Parathyroid adenoma (tissue), 2 donors: ENCODE data around the gene SLC9A8.

Experiments used
- H2AFZ ChIP-seq: fragments of 300-600 bp; sonication (generic); one replicate; pipeline ENCODE4 v1.7.0; 2017; ENCODE audit warnings: antibody characterized with exemption, mild to moderate bottlenecking
- H3K27ac ChIP-seq: fragments of 300-600 bp; sonication (generic); one replicate; pipeline ENCODE4 v1.7.0; 2017
- H3K27me3 ChIP-seq: fragments of 300-600 bp; sonication (generic); one replicate; pipeline ENCODE4 v1.7.0; 2017; ENCODE audit warnings: low read length; ENCODE audit not compliant: control insufficient read depth, insufficient read depth
- H3K36me3 ChIP-seq: fragments of 300-600 bp; sonication (generic); one replicate; pipeline ENCODE4 v1.7.0; 2017; ENCODE audit warnings: low read length; ENCODE audit not compliant: control insufficient read depth, insufficient read depth
- H3K4me1 ChIP-seq: fragments of 300-600 bp; sonication (generic); one replicate; pipeline ENCODE4 v1.7.0; 2017; ENCODE audit warnings: control low read depth
- H3K4me2 ChIP-seq: fragments of 300-600 bp; sonication (generic); one replicate; pipeline ENCODE4 v1.7.0; 2017; ENCODE audit warnings: low read length
- H3K4me3 ChIP-seq: fragments of 300-600 bp; sonication (generic); one replicate; pipeline ENCODE4 v1.7.0; 2017; ENCODE audit warnings: low read depth, low read length
- H3K79me2 ChIP-seq: fragments of 300-600 bp; sonication (generic); one replicate; pipeline ENCODE4 v1.7.0; 2017; ENCODE audit warnings: control low read depth
- H3K9ac ChIP-seq: fragments of 300-600 bp; sonication (generic); one replicate; pipeline ENCODE4 v1.7.0; 2017; ENCODE audit warnings: mild to moderate bottlenecking
- H3K9me3 ChIP-seq: fragments of 300-600 bp; sonication (generic); one replicate; pipeline ENCODE4 v1.7.0; 2017; ENCODE audit warnings: low read length; ENCODE audit not compliant: control insufficient read depth
- CTCF ChIP-seq: fragments of 300-600 bp; sonication (generic); IDR thresholded peaks from one replicate; pipeline ENCODE4 v1.7.0; 2017; ENCODE audit warnings: antibody characterized with exemption, mild to moderate bottlenecking
- donor health status: primary hyperparathyroidism.

The SLC9A8 gene

DNA sequence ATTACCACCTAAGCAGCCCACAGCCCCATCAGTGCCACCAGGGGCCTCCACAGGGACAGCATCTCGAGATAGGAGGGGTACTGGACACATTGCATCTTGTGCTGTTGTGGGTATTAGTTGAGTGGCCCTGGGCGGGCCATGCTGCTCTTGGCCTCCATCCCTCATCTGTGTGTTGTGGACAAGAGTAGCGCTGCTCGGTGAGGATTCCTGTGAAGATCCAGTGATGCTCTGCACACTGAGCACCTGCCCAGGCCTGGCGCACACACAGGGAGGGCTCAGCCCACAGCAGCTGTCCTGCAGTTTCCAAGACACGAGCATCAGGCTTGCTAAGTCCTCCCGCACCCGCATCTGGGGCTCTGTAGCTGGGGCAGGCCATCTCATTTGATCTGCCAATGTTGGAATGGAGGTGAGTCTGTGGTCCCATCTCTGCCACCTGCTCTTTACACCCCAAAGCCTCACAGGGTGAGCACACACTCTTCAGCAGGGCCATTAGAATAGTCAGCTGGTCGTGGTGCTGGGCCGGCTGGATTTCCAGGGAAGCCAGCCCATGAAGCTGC is 70.7 kb downstream of the SLC9A8 start:
- H3K4me3 ChIP-seq = no peak overlapping the region
- no peaks in the 10 kb centered on the region for H3K4me1 ChIP-seq
- no peak for TF ChIP-seq CTCF

DNA sequence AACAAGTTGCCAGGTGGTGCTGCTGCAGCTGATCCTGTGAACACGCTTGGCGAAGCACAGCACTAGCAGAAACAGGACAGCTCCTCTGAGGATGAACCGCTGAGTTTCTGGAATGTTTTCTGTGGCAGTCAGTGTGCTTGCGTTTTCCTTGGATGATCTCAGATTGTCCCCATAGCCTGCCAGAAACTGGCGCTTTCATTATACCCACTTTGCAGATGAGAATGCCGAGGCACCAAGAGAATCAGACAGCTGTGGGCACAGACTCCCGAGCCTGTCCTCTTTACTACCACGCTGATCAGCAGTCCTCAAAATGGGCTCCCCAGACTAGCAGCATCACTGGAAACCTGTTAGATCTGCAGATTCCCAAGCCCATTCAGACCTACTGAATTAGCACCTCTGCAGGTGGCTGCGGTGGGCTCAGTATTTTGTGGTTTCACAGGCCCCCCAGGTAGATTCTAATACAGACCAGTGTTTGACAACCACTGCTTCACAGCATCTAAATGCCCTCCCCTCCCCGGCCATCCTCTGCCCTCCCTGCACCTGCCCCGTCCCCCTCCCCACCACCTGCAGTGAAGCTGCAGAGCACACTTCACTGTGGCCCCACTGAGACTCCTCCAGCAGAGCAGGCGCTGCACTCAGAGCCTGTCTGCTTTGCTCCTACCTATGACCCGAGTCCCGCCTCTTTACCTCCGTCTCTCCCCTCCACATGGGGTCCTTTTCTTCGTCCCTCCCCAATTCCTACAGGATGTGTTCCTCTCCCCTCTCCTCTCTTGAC is 73.1 kb downstream of the SLC9A8 start:
- Histone ChIP-seq H3K27ac (no peak overlapping the region), H3K9ac (no peak overlapping the region), H3K4me2 (no peak overlapping the region), H3K79me2 (no peaks in the 10 kb centered on the region), H3K36me3 (no peaks in the 10 kb centered on the region), H3K4me1 (no peaks in the 10 kb centered on the region), H3K4me3 (no peak overlapping the region), H3K27me3 (no peaks in the 10 kb centered on the region), H2AFZ (no peak overlapping the region), H3K9me3 (no peaks in the 10 kb centered on the region)
- TF ChIP-seq CTCF = no peak

More for the DNA sequence above, 70.7 kb downstream of the SLC9A8 start:
- Histone ChIP-seq H3K27me3 (no peaks in the 10 kb centered on the region), H3K4me2 (no peak overlapping the region), H3K27ac (no peak overlapping the region), H3K36me3 (no peaks in the 10 kb centered on the region), H2AFZ (no peak overlapping the region), H3K9me3 (no peaks in the 10 kb centered on the region), H3K79me2 (no peaks in the 10 kb centered on the region), H3K9ac (no peak overlapping the region)

- Histone ChIP-seq H3K9ac (no peak overlapping the region), H3K4me3 (no peak overlapping the region), H3K27ac (peak overlapping the region; percentile 51), H3K27me3 (no peaks in the 10 kb centered on the region), H3K4me1 (no peaks in the 10 kb centered on the region), H3K36me3 (no peaks in the 10 kb centered on the region), H3K9me3 (no peaks in the 10 kb centered on the region), H3K79me2 (no peaks in the 10 kb centered on the region), H2AFZ (no peak overlapping the region), H3K4me2 (no peak overlapping the region)
- no peak for TF ChIP-seq CTCF
Observed at GRCh38 chr20:49886571-49887213, 74.1 kb downstream of the SLC9A8 start.

DNA sequence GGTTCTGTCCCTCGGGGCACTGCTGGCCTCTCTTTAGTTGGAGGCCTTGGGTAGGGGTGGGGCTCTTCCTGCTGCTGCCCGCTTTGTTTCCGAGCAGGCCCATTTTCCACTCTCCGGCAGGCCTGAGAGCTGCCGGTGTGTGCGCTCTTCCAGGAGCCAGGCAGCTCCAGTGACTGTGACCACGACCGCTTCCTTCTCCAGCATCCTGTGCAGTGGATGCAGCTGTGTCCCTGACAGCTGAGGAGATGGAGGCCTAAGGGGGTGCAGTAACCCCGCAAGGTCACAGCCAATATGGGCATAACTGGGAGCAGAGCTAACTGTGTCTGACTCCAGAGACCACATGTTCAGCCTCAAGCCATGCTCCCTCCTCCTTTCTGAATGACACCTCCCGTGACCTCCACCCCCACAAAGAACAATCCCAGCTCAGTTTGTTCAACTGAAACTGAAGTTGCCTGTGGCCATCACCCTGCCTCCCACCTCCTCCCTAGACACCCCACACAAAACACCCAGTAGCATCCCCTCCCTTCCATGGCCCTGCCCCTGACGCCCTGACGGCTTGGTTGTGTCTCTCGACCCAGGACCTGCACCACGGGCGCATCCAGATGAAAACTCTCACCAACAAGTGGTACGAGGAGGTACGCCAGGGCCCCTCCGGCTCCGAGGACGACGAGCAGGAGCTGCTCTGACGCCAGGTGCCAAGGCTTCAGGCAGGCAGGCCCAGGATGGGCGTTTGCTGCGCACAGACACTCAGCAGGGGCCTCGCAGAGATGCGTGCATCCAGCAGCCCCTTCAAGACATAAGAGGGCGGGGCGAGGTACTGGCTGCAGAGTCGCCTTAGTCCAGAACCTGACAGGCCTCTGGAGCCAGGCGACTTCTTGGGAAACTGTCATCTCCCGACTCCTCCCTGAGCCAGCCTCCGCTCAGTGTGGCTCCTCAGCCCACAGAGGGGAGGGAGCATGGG is 74.9 kb downstream of the SLC9A8 start:
- Histone ChIP-seq H3K9me3 (no peaks in the 10 kb centered on the region), H3K4me1 (no peaks in the 10 kb centered on the region), H3K36me3 (no peaks in the 10 kb centered on the region), H3K79me2 (no peaks in the 10 kb centered on the region), H3K27me3 (no peaks in the 10 kb centered on the region), H3K27ac (peak overlapping the region; percentile 24), H2AFZ (no peak overlapping the region), H3K9ac (no peak overlapping the region), H3K4me2 (no peak overlapping the region), H3K4me3 (no peak overlapping the region)
- TF ChIP-seq CTCF = no peak
